Natural killer cell (primary cell): ENCODE data around the gene CSMD2. TPM values are rescaled to one million over a fixed set of nuclear protein-coding genes. Genes with fewer than 3 reads are reported as not detected.

ENCODE experiments used
- ATAC-seq, 3 donors: fragments of 150-1000 bp in 2 of 3; fragments of 200-7000 bp in 1 of 3; cut with Tn5 transposase; 1 replicate in 1 of 3; 2 replicates in 2 of 3; pipeline ENCODE4 v1.10.0; 2021; ENCODE audit warnings: mild to moderate bottlenecking in 2 of 3, moderate library complexity in 2 of 3
- DNase-seq, 2 donors: peaks; one replicate each; pipeline versions ENCODE4 v3.0.0 to v3.0.0-alpha.2; 2013 to 2021; ENCODE audit warnings: mixed read lengths in 1 of 2
- H3K27ac ChIP-seq: one replicate; pipeline ENCODE4 v1.5.1; 2013; ENCODE audit warnings: mild to moderate bottlenecking, low read length
- H3K27me3 ChIP-seq: one replicate; pipeline ENCODE4 v1.6.1; 2013; ENCODE audit warnings: low read length; ENCODE audit not compliant: control insufficient read depth, insufficient read depth
- H3K36me3 ChIP-seq: one replicate; pipeline ENCODE4 v1.6.1; 2013; ENCODE audit warnings: low read length; ENCODE audit not compliant: control insufficient read depth, insufficient read depth
- H3K4me1 ChIP-seq: one replicate; pipeline ENCODE4 v1.6.1; 2013; ENCODE audit warnings: low read length; ENCODE audit not compliant: control insufficient read depth, insufficient read depth
- H3K4me3 ChIP-seq: one replicate; pipeline ENCODE4 v1.5.1; 2013; ENCODE audit warnings: low read length
- H3K9me3 ChIP-seq: one replicate; pipeline ENCODE4 v1.6.1; 2013; ENCODE audit warnings: low read length; ENCODE audit not compliant: control insufficient read depth, insufficient read depth
- H3K27ac Mint-ChIP-seq, 2 donors: one replicate each; pipeline ENCODE4 v1.8.0; 2022; ENCODE audit warnings: mild to moderate bottlenecking in 2 of 2, mixed read lengths in 2 of 2, moderate library complexity in 1 of 2
- H3K27me3 Mint-ChIP-seq, 2 donors: one replicate each; pipeline ENCODE4 v1.8.0; 2022; ENCODE audit warnings: low read depth in 2 of 2, mixed read lengths in 2 of 2
- H3K36me3 Mint-ChIP-seq: one replicate; pipeline ENCODE4 v1.8.0; 2022; ENCODE audit warnings: mixed read lengths
- H3K4me1 Mint-ChIP-seq, 2 donors: one replicate each; pipeline ENCODE4 v1.8.0; 2022; ENCODE audit warnings: mixed read lengths in 2 of 2
- H3K4me3 Mint-ChIP-seq: one replicate; pipeline ENCODE4 v1.8.0; 2022; ENCODE audit warnings: mild to moderate bottlenecking, moderate library complexity, mixed read lengths
- H3K9me3 Mint-ChIP-seq, 2 donors: one replicate each; pipeline ENCODE4 v1.8.0; 2022; ENCODE audit warnings: mixed read lengths in 2 of 2
- WGBS: methylation state at CpG from one replicate; pipeline ENCODE4 v1.1.7; 2013; ENCODE audit warnings: missing lambda C conversion rate; ENCODE audit not compliant: insufficient coverage; 5-methylcytosine and 5-hydroxymethylcytosine counted together
- intact Hi-C: fragments of 100-400 bp; cut with micrococcal nuclease; formaldehyde crosslinking; loops from one replicate; pipeline ENCODE4 v1.14.2; 2022
- total RNA-seq, 4 donors: library from RNA; stranded (reverse); fragments of 120-200 nt in 1 of 4; gene quantifications; one replicate each; pipeline versions ENCODE4 v1.2.3 to v1.2.4, GENCODE V29; 2013 to 2022
- TF ChIP-seq, protein P1 (sequence below): fragments of 200-600 bp; IDR thresholded peaks from one replicate; pipeline ENCODE4 v1.8.0; 2022; ENCODE audit warnings: antibody characterized with exemption

Gene CSMD2
- total RNA-seq, 3 donors from 2014 or later (not counting 1 experiment from before 2014, with no cell fraction given), result not detected

DNA sequence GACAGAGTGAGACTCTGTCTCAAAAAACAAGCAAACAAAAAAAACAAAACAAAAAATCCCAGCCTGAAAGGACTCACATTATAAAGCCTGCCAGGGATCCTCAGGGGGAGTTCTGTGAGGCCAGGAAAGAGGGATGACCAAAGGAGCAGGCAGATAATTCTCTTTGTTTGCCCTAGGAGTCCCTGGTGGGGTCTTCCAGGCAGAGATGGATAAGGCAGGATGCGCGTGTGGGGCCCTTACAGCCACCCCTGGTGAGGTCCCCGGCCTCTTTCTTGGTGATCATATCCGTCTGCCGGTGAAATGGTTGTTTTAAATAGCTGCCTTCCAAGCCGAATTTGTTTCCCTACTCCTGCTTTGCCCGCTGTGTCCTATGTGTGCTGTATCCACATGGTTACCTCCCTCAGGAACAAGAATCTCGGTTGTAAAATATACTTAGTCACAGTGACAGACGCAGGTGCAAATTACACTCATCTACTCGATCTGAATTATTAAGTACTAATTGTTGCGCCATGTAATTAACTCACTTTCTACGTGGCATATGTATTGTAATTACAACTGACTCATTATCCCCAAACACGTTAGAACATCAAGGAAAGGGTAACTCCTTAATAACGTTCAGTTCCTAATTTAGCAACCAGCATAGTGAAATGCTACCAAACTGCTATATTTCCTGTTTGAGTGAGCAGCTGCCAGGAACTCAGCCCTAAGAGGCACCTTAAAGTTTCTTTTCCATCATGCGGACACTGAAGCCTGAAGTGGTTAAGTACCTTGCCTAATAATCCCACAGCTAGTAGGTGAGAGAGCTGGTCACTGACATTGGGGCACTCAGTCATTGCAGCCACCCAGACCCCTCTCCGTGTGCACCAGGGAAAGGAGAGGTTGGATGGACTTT, 586.2 kb downstream of the CSMD2 start:
- intact Hi-C loops, result no loop called here
- TF ChIP-seq, protein P1, sequence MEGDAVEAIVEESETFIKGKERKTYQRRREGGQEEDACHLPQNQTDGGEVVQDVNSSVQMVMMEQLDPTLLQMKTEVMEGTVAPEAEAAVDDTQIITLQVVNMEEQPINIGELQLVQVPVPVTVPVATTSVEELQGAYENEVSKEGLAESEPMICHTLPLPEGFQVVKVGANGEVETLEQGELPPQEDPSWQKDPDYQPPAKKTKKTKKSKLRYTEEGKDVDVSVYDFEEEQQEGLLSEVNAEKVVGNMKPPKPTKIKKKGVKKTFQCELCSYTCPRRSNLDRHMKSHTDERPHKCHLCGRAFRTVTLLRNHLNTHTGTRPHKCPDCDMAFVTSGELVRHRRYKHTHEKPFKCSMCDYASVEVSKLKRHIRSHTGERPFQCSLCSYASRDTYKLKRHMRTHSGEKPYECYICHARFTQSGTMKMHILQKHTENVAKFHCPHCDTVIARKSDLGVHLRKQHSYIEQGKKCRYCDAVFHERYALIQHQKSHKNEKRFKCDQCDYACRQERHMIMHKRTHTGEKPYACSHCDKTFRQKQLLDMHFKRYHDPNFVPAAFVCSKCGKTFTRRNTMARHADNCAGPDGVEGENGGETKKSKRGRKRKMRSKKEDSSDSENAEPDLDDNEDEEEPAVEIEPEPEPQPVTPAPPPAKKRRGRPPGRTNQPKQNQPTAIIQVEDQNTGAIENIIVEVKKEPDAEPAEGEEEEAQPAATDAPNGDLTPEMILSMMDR, result no peak
- H3K4me3 Mint-ChIP-seq, result no peak overlapping the region
- H3K9me3 Mint-ChIP-seq, result no peaks in the 10 kb centered on the region
- H3K36me3 Mint-ChIP-seq, result no peaks in the 10 kb centered on the region
- Histone ChIP-seq H3K27me3 (no peaks in the 10 kb centered on the region), H3K4me1 (no peaks in the 10 kb centered on the region), H3K27ac (no peak overlapping the region), H3K4me3 (no peak overlapping the region), H3K36me3 (no peaks in the 10 kb centered on the region), H3K9me3 (no peaks in the 10 kb centered on the region)
- H3K27ac Mint-ChIP-seq, result no peak overlapping the region
- DNase-seq (no peak), ATAC-seq (no peak)
- peaks cover 13 to 52% of the 10 kb centered on the region in 2 donors for H3K27me3 Mint-ChIP-seq
- H3K4me1 Mint-ChIP-seq, result no peaks in the 10 kb centered on the region
- WGBS, result 63% methylated on average over 16 of the region's 16 CpGs

DNA sequence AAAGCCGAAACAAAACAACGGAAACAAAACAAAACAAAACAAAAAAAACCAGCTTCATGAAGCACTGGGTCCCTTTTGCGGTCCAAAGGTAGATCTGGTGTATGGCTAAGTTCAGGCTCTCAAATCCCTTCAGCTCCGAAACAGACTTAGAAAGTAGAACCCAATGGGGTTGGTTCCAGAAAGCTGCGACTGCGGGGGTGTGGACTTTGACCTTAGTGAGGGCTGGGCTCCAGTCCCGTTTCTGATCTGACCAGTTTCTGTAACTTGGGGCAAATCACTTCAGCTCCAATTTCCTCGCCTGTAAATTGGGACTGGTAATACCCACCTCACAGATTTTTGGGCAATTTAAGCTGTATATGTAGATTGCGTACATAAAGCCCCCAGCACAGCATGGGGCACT, 587.4 kb downstream of the CSMD2 start:
- 80% methylated on average over 9 of the region's 9 CpGs for WGBS
- Mint-ChIP-seq H3K27me3 (peaks cover 20 to 63% of the 10 kb centered on the region in 2 donors), H3K36me3 (no peaks in the 10 kb centered on the region)

DNA sequence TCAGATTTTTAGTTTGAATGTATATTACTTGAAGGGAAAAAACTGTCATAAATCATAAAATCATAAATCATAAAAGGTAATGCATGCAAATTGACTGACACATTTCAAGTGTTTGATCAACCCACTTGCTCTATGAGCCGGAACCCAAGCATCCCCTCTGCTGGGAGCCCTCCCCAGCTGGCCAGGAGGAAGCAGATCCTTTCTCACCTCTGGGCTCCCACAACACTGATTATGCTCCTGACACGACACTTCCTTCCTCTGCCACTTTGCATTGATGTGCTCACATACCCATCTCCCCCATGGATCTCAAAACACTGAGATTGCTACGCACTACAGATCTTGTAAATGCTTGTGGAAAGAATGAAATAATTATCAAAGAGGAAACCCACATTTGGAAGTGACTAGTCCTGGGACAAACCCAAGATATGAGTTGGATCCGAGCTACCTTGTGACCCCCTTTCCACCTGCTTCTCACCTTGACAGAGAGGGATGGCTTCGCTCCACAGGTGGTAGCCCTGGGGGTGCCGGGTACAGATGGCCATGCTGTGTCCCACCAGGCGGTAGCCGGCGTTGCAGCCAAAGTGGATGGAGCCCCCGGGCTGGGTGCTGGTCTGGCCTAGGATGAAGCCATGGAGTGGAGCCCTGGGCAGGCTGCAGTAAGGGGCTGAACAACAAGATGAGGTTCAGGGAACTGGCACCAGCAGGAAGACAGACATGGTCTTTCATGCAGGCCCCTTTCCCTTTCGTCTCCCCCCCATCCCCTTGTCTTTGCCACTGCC, 588.0 kb downstream of the CSMD2 start:
- ATAC-seq, result no peak
- Histone ChIP-seq H3K27ac (no peak overlapping the region), H3K36me3 (no peaks in the 10 kb centered on the region), H3K4me1 (no peaks in the 10 kb centered on the region), H3K9me3 (no peaks in the 10 kb centered on the region), H3K27me3 (no peaks in the 10 kb centered on the region), H3K4me3 (no peak overlapping the region)
- 78% methylated on average over 10 of the region's 11 CpGs for WGBS
- Mint-ChIP-seq H3K27ac (no peak overlapping the region), H3K36me3 (no peaks in the 10 kb centered on the region), H3K4me3 (no peak overlapping the region), H3K27me3 (peaks cover 23 to 57% of the 10 kb centered on the region in 2 donors), H3K9me3 (no peaks in the 10 kb centered on the region), H3K4me1 (no peaks in the 10 kb centered on the region)
- intact Hi-C loops, result no loop called here
- no peak for DNase-seq
- TF ChIP-seq, protein P1, result no peak

More for the DNA sequence above, 587.4 kb downstream of the CSMD2 start:
- no peaks in the 10 kb centered on the region for H3K9me3 Mint-ChIP-seq
- TF ChIP-seq, protein P1, result no peak
- DNase-seq, result no peak
- no peaks in the 10 kb centered on the region for H3K4me1 ChIP-seq
- H3K4me3 Mint-ChIP-seq, result no peak overlapping the region
- no peak overlapping the region for H3K27ac ChIP-seq
- H3K9me3 ChIP-seq, result no peaks in the 10 kb centered on the region
- ATAC-seq, result no peak
- no peak overlapping the region for H3K4me3 ChIP-seq
- no peaks in the 10 kb centered on the region for H3K4me1 Mint-ChIP-seq
- no peaks in the 10 kb centered on the region for H3K27me3 ChIP-seq
- no peaks in the 10 kb centered on the region for H3K36me3 ChIP-seq
- intact Hi-C loops, result no loop called here
- no peak overlapping the region for H3K27ac Mint-ChIP-seq
